Smooth muscle cell (in vitro differentiated cells): ENCODE results near the gene SNX9. TPM values are rescaled to one million over a fixed set of nuclear protein-coding genes. Genes with fewer than 3 reads are reported as not detected.

Experiments
- DNase-seq: peaks from one replicate; lab custom pipeline; 2025; ENCODE audit not compliant: unreplicated experiment; lab: John Stamatoyannopoulos, UW
- H2AFZ ChIP-seq: fragments of 200-600 bp; sonication (generic); 2 replicates; pipeline ENCODE4 v1.6.0; 2016; ENCODE audit warnings: antibody characterized with exemption, low read depth, mild to moderate bottlenecking
- H3F3A ChIP-seq: fragments of 200-600 bp; sonication (generic); 2 replicates; pipeline ENCODE4 v1.6.0; 2017; ENCODE audit warnings: antibody characterized with exemption, low read depth
- H3K27ac ChIP-seq: fragments of 200-600 bp; sonication (generic); 2 replicates; pipeline ENCODE4 v1.5.1; 2016; ENCODE audit warnings: low read depth, mild to moderate bottlenecking
- H3K27me3 ChIP-seq: fragments of 200-600 bp; sonication (generic); 2 replicates; pipeline ENCODE4 v1.6.1; 2016; ENCODE audit warnings: low read depth, mild to moderate bottlenecking
- H3K36me3 ChIP-seq: fragments of 200-600 bp; sonication (generic); 2 replicates; pipeline ENCODE4 v1.5.1; 2016; ENCODE audit warnings: low read depth
- H3K4me1 ChIP-seq: fragments of 200-600 bp; sonication (generic); 2 replicates; pipeline ENCODE4 v1.5.1; 2016; ENCODE audit warnings: low read depth
- H3K4me2 ChIP-seq: fragments of 200-600 bp; sonication (generic); 2 replicates; pipeline ENCODE4 v1.6.0; 2016; ENCODE audit warnings: mild to moderate bottlenecking
- H3K4me3 ChIP-seq: fragments of 200-600 bp; sonication (generic); 2 replicates; pipeline ENCODE4 v1.5.1; 2016; ENCODE audit warnings: mild to moderate bottlenecking
- H3K79me2 ChIP-seq: fragments of 200-600 bp; sonication (generic); 2 replicates; pipeline ENCODE4 v1.6.0; 2016; ENCODE audit warnings: low read depth, mild to moderate bottlenecking
- H3K9ac ChIP-seq: fragments of 200-600 bp; sonication (generic); 2 replicates; pipeline ENCODE4 v1.6.0; 2016; ENCODE audit warnings: low read depth
- H3K9me3 ChIP-seq: fragments of 200-600 bp; sonication (generic); replicated peaks from 2 replicates; pipeline ENCODE4 v1.5.1; 2016; ENCODE audit warnings: low read depth
- H4K20me1 ChIP-seq: fragments of 200-600 bp; sonication (generic); 2 replicates; pipeline ENCODE4 v1.6.0; 2016; ENCODE audit warnings: low read depth
- WGBS: methylation state at CpG from one replicate; pipeline ENCODE4 v1.1.7; 2016; ENCODE audit warnings: low lambda C conversion rate; 5-methylcytosine and 5-hydroxymethylcytosine counted together
- polyA plus RNA-seq: library from polyadenylated mRNA; unstranded; fragments of >200 nt; fragmentation: Nextera tagmentation; extraction: Ambion mirVana; gene quantifications from 2 replicates; pipeline ENCODE4 v1.2.1, GENCODE V29; 2016
- total RNA-seq: library from RNA; depleted of rRNA; stranded (reverse); fragments of >200 nt; gene quantifications from 2 replicates; pipeline ENCODE4 v1.2.3, GENCODE V29; 2014
- TF ChIP-seq, protein P1 (sequence below): fragments of 200-600 bp; sonication (generic); IDR thresholded peaks from 2 replicates; pipeline ENCODE4 v1.5.1; 2017; ENCODE audit warnings: borderline replicate concordance, mild to moderate bottlenecking, antibody characterized with exemption; ENCODE audit not compliant: insufficient read depth, poor library complexity, severe bottlenecking

The SNX9 gene
- total and polyA plus RNA-seq, 2 experiments from 2014 or later = 28.9 to 29.0 TPM

DNA sequence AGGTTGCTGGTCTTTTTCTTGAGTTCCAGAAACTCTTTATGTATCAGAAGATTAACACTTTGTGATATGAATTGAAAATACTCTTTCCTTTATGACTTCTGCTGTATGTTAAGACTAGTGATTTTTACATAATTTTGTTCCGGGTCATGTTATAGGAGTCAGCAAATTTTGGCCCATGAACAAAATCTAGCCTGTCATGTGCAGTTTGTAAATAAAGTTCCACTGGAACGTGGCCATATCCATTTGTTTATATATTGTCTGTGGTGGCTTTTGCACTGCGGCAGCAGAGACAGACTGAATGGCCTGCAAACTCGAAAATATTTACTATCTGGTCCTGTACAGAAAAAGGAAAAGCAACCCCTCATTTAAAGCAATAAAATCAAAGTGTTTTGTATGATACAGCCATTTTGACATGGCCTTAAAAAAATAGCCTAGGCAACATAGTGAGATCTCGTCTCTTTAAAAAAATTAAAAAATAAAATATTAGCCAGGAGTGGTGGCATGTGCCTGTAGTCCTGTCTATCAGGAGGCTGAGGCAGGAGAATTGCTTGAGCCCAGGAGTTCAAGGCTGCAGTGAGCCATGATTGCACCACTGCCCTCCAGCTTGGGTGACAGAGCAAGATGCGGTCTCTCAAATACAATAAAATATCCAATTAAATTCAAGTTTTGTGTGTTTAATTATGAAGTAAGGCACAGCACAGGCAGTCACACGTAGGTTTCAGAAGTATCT lies 36.9 kb downstream of the SNX9 start:
- TF ChIP-seq, protein P1, sequence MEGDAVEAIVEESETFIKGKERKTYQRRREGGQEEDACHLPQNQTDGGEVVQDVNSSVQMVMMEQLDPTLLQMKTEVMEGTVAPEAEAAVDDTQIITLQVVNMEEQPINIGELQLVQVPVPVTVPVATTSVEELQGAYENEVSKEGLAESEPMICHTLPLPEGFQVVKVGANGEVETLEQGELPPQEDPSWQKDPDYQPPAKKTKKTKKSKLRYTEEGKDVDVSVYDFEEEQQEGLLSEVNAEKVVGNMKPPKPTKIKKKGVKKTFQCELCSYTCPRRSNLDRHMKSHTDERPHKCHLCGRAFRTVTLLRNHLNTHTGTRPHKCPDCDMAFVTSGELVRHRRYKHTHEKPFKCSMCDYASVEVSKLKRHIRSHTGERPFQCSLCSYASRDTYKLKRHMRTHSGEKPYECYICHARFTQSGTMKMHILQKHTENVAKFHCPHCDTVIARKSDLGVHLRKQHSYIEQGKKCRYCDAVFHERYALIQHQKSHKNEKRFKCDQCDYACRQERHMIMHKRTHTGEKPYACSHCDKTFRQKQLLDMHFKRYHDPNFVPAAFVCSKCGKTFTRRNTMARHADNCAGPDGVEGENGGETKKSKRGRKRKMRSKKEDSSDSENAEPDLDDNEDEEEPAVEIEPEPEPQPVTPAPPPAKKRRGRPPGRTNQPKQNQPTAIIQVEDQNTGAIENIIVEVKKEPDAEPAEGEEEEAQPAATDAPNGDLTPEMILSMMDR = no peak
- Histone ChIP-seq H3K9ac (no peak overlapping the region), H3K79me2 (peaks cover 100% of the 10 kb centered on the region)

DNA sequence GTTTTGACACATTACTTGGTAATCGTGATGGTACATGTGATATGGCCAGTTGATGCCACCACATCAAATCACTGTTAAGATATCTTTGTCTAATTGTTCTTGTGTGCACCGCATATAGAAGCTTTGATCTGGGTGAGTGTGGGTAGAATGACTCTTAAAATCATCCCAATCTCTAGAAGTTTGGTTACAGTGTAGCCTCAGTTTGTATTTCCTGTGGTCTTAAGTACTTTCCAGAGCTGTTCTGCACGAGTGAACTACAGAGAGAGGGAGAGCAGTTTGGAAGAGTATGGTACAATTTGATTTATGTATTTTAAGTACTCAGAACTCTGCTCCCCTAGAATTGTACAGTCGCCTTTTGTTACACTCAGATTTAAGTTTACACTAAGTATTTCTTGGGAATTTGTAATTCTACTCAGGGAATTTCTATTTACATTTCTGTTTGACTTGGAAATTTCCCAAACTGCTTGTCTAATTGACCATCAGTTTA lies 37.5 kb downstream of the SNX9 start:
- Histone ChIP-seq H3F3A (peaks cover 7% of the 10 kb centered on the region), H3K79me2 (peaks cover 100% of the 10 kb centered on the region), H3K9me3 (no peaks in the 10 kb centered on the region), H3K36me3 (no peaks in the 10 kb centered on the region), H2AFZ (no peak overlapping the region), H3K27ac (peak overlapping the region; percentile 17), H4K20me1 (peaks cover 100% of the 10 kb centered on the region), H3K27me3 (no peaks in the 10 kb centered on the region), H3K4me2 (peak overlapping the region; percentile 54), H3K4me3 (no peak overlapping the region), H3K9ac (no peak overlapping the region), H3K4me1 (peaks cover 23% of the 10 kb centered on the region)
- TF ChIP-seq, protein P1 = no peak
- DNase-seq = no peak
- WGBS = 32% methylated on average over 4 of the region's 4 CpGs

More for the DNA sequence above, 36.9 kb downstream of the SNX9 start:
- Histone ChIP-seq H3K4me3 (no peak overlapping the region), H3K4me1 (peaks cover 23% of the 10 kb centered on the region), H3K27ac (peak overlapping the region; percentile 19), H3F3A (peaks cover 7% of the 10 kb centered on the region), H3K36me3 (no peaks in the 10 kb centered on the region), H3K4me2 (peak overlapping the region; percentile 54), H4K20me1 (peaks cover 100% of the 10 kb centered on the region), H2AFZ (no peak overlapping the region), H3K9me3 (no peaks in the 10 kb centered on the region), H3K27me3 (no peaks in the 10 kb centered on the region)
- WGBS = 38% methylated on average over 7 of the region's 7 CpGs
- DNase-seq = no peak

DNA sequence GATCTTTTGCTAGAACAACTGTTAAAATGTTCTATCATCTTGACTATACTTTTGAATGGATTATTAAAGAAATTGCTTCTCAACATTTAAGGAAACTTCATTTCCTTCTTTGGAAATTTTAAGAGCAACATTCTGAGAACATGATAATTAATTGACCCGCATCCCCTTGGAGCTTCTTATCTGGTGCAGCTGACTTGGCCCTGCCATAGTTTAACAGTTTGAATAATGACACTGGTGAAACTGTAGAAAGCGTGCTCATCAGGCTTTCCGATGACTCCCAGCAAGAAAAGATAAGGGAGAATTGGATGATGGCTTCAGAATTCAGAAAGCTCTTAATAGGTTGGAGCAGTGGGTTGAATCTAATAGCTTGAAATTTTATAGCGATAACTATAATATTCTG lies 38.1 kb downstream of the SNX9 start:
- Histone ChIP-seq H3K9me3 (no peaks in the 10 kb centered on the region), H4K20me1 (peaks cover 100% of the 10 kb centered on the region), H3K4me3 (no peak overlapping the region), H3F3A (peaks cover 7% of the 10 kb centered on the region), H3K9ac (no peak overlapping the region), H3K27me3 (no peaks in the 10 kb centered on the region), H3K4me1 (peaks cover 23% of the 10 kb centered on the region), H2AFZ (no peak overlapping the region), H3K36me3 (no peaks in the 10 kb centered on the region), H3K27ac (peak overlapping the region; percentile 17), H3K4me2 (peak overlapping the region; percentile 54), H3K79me2 (peaks cover 100% of the 10 kb centered on the region)
- TF ChIP-seq, protein P1 = no peak
- no peak for DNase-seq
- 52% methylated on average over 4 of the region's 4 CpGs for WGBS

DNA sequence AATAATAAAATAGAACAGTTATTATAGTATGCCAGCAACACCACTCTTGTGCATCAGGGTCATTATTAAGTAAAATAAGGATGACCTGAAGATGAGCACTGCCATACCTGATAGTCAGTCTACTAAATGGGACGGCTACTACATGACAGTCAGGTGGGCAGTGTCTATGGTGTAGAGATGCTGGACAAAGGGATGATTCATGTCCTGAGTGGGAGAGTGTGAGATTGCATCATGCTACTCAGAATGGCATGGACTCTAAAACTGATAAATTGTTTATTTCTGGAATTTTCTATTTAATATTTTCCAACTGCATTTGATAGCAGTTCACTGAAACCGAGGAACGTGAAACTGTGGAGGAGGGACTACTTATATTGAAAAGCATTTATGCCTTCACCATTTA lies 38.8 kb downstream of the SNX9 start:
- Histone ChIP-seq H3K36me3 (no peaks in the 10 kb centered on the region), H3K27ac (peak overlapping the region; percentile 38), H3F3A (peaks cover 7% of the 10 kb centered on the region), H3K4me2 (peak overlapping the region; percentile 54), H2AFZ (no peak overlapping the region), H3K4me1 (peaks cover 23% of the 10 kb centered on the region), H3K27me3 (no peaks in the 10 kb centered on the region), H3K79me2 (peaks cover 100% of the 10 kb centered on the region), H3K9ac (no peak overlapping the region), H4K20me1 (peaks cover 100% of the 10 kb centered on the region), H3K4me3 (no peak overlapping the region), H3K9me3 (no peaks in the 10 kb centered on the region)
- DNase-seq = no peak
- 67% methylated on average over 3 of the region's 3 CpGs for WGBS
- TF ChIP-seq, protein P1 = no peak
